Inferior parietal cortex (tissue), 1 donor: ENCODE data around the gene NUDT16L1.
A peak's percentile ranks its signal among the peaks of the same experiment; 100 is the strongest.

Experiments
- DNase-seq: peaks from one replicate; pipeline ENCODE4 v3.0.0-alpha.2; 2016; ENCODE audit errors: extremely low spot score

Gene NUDT16L1

DNA sequence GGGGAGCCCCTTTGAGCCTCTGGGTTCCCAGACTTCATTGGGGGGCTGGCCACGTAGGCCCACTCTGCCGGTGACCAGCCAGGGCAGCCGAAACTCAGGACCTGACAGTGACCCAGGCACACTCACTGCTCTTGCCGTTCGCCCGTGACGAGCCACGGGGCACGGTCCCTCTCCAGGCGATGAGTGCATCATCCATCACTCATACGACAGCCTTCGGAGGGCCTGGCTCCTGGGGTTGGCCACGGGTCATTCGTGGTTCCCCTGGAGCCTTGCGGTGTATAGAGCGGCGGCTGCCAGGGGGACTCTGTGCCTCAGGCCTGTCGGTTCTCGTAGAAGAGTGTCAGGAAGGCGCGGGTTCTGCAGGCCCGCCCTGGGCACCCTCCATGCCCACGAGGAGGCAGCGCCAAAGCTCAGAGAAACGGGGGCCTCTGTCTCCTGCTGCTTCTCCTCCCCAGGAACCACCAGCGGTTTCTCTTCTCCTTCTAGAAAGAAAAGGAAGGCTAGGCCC lies 11.2 kb upstream of the NUDT16L1 start:
- no peak for DNase-seq

DNA sequence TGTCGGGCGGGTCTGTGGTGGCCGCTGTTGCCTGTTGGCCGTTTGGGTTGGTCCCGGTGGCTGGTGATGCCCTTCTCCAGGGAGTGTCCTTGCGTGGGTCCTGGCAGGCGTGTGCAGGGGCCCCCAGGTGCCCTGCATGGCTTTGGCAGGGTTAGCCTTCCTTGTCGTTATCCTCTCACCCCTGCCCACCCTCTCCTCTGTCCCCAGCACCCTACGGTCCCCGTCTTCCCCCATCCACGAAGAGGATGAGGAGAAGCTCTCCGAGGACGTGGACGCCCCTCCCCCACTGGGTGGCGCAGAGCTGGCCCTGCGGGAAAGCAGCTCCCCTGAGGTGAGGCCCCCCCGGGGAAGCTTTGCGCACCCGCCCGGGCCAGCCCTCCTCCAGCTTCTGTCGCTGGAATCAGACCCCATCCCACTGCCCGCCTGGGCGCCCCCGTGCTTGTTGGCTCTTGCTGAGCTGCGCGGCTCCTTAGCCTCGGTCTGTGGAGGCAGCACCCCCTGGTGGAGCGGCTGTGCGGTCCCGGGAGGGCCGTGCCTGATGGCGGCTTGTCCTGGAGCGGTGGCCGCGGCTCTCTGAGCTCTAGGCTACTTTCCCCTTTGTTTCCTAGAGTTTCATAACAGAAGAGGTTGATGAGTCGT lies 10.6 kb upstream of the NUDT16L1 start:
- DNase-seq: peak; percentile 46

DNA sequence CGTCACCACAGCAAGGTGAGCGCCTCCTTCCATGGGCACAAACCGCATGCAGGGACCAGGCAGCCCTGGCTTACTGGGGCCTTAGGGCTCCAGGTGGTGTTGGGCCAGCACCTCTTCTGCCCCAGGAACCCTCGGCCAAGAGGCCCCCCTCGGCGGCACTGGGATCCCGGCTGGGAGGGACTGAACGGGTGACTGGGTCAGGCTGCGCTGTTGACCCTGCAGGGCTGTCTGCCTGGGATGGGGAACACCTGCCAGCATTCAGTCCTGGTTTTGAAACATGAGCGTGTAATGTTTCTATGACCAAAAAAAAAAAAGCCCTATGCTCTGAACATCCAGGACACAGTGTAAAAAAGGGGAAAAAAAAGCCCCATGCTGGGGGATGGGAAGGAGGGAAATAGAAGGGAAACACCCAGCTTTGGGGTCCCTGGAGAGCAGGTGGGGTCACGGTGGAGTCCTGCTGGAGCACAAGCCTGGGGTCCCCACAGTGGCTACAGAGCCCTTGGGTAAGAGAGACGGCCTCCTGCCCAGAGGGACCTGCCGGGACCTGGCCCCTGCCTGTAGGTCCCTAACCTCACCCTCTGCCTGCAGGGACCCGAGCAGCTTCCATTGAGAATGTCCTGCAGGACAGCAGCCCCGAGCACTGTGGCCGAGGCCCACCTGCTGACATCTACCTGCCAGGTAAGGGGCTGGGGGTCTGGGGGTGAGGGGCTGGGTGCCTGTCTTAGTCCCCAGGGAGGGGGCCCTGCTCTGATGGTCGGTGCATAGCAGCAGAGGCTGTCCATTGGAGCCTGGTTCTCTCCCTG lies 9.9 kb upstream of the NUDT16L1 start:
- no peak for DNase-seq

DNA sequence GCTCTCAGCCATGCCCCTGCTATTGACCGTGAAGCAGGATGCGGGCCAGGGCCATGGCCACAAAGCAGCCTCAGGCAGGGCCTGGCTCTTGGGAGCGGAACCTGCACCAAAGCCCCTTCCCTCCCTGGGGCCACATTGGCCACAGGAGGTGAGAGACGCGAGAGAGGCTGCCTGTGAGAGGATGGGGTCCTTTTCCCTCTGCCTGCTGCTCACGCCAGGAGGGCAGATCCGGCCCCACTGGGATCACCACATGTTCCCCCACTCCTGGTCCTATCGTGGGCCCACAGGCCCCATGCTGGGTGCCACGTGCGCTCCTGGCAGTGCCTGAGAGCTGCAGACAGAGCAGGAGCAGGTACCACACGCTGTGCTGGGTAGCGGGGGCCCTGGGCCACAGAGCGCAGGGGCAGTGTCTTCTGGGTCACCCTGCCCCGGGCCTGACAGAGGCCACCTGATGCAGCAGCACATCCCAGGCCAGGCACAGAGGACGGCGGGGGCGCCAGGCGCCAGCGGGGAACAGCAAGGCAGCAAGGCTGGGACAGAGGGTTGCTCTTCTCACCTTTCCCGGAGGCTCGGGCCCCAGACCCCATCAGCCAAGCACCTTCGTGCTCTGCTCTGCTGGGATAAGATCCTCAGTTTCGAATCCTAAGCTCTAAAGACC lies 9.2 kb upstream of the NUDT16L1 start:
- DNase-seq: no peak

DNA sequence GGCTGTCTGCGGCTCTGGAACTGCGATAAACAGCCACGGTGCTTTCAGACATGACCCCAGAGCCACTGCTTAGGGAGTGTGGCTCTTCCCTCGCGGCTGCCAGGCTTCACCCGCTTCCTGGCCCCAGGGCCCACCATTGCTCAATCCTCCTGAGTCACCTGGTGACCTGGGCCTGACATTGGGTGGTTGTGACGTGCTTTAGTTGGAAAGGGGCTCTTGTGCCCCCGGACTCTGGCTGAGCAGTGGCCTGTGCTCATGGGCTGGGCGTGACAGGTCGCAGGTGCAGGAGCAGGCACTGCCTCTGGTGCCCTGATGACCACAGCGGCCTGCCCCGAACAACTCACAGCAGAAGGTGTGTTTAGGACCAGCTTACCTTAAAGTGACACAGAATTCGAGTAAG lies 8.6 kb upstream of the NUDT16L1 start:
- no peak for DNase-seq

DNA sequence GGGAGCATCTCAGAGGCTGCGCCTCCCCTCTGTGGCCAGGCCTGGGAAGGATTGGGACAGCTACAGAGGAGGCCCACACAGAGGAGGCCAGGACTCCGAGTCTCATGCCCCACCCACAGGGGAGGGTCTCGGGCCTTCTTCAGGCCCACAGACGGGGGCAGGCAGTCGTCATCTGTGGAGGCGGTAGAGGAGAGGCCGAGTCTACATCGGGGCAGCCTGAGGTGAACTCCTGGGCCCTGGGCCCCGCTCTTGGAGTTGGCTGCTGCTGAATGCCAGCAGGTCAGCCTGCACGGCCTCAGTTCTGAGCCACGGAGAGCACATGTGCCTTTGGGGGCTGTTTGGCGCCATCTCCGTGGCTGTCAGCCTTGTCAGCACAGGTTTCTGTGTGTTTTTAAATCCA lies 8.1 kb upstream of the NUDT16L1 start:
- DNase-seq: no peak

DNA sequence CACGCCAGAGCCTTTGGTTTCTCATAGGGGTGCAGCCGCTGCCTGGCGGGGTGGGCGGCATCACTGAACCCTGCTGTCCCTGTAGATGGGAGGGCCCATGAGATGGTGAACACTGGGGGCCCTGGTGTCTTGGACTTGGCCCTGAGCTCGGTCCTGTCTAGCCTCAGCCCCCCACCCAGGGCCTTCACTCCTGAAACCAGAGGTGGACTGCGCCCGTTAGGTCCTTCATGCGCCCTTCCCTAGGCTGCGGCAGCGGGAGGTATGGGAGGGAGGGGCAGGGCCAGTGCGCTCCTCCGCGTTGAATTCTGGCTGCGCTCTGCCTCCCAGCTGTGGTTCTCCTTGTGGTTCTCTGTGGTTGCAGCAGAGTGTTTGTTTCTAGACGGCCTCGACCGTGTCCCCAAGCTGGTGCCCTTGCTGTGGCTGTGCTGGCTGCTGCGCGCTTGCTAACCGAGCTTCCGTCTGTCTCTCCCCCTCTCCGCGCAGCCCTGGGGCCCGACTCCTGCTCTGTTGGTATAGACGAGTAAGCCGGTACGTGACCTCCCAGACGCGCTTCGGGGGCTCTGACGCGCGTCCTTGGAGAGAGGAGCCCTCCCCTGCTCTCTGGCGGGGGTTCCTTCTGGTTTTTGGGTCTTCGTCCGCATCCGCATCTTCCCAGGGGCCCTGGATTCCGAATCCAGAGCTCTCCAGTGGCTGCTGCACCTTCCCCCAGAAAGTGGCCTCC lies 7.4 kb upstream of the NUDT16L1 start:
- DNase-seq: no peak

DNA sequence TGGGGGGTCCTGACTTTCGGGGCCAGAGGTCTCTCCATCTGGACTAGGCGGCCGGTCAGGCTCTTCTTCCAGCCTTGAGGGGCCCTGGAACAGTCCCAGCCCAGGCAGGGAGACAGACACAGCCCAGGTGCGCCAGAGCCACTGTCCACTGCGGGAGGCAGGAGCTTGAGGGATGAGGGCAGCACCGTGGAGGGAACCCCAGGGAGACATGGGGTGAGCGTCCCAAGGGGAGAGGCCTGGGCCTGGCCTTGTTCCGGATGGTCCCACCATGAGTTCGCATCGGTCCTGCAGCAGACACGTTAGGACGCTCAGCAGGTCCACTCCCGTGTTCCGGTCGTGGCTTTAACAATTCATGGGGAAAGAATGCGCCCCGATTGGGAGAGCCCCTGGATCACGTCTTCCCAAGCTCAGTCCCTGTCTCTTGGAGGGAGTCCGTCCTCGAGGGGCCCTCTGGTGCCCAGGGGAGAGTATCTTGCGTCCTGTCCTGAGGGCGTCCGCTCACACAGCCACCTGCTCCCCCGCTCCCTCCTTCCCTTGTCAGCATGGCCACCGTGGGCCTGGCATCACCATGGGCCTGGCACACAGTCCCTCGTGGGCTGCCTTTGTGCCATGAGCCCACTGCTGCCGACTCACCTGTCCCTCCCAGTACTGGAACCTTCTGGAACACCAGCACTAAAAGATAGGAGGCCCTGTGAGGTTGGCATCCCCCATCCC lies 6.7 kb upstream of the NUDT16L1 start:
- DNase-seq: no peak

DNA sequence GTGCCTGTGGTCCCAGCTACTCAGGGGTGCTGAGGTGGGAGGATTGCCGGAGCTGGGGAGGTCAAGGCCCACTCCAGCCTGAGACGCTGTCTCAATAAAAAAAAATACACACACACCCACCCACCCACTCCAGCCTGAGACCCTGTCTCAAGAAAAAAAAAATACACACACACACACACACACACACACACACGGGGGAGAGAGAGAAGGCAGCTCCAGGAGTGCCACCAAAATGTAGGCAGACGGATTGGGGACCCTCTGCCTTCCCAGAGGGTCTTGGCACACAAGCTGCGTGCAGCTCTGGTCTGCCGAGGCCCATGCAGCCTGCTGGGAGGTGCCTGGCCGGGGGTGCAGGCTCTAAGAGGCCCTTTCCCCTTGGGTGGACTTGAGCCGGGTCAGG lies 5.9 kb upstream of the NUDT16L1 start:
- no peak for DNase-seq

DNA sequence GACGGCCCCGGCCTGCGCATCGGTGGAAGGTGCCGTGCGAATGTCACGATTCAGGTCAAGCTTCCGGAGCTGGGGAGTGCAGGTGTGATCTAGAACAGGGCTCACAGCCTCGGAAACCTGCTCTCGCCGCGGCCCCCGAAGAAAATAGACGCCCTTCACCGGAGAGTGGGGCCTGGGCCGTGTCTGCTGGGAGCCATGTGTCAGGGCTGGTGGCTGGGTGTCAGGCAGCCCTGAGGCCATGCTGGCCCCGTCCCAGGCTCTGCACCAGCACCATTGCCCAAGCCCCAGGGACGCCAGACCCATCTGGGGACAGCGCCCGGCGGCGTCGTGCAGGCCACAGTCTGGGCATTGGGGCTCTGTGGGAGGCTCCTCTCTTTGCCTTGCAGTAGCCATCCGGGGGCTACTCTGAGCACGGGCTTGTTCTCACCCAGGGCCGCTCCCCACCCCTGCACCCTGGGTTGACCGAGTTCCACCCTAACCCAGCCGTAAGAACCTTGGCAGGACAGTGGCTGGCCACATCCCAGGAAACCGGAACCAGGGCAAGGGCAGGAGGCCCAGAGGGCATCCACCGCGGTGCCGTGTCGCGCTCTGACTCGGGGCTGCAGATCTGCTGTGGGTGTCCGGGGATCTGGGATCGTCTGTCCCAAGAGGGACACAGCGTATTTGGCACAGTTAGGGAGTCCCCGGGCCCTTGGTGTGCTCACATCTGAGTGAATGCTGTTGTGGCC lies 5.3 kb upstream of the NUDT16L1 start:
- no peak for DNase-seq

DNA sequence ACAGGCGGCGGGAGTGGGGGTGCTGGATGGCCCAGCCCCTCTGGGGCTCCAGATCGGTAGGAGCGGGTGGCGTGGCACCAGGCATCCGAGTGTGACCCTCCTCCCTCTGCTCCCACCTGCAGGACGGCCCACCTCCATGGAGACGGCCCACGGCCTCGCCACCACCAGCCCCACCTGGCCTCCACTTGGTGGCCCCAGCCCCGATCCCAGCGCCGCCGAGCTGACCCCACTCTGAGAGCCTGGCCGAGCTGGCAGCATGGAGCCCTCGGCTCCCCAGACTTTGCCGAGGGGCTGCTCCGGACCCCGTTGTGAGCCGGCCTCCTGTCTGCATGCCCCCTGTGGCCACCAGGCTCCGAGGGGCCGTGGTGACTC lies 4.7 kb upstream of the NUDT16L1 start:
- no peak for DNase-seq

DNA sequence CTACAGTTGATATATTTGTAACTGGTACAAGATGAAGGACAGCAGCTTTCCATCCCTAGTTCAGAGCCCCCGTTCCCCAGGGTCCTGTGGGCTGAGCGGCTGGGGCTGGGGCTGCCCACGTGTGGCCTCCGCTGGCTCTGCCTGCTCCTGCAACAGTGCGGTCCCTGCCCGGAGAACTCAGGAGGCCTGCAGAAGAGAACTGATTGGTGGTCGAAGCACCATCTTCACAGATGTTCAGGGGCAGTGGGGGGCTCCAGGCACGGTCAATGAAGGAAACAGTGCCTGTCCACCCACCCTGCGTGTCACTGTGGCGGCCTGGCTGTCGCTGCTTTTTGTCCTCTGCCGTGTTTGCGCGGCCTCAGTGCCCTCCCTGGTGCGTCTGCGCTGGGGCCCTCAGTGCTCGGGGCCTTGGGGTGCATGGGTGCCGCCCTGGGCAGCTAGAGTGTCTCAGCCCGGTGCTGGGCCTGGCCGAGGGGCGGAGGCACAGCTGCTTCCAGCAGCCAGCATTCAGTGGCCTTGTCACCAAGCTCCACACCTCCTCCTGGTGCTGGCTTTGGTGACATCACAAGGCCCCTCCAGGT lies 4.2 kb upstream of the NUDT16L1 start:
- DNase-seq: no peak

DNA sequence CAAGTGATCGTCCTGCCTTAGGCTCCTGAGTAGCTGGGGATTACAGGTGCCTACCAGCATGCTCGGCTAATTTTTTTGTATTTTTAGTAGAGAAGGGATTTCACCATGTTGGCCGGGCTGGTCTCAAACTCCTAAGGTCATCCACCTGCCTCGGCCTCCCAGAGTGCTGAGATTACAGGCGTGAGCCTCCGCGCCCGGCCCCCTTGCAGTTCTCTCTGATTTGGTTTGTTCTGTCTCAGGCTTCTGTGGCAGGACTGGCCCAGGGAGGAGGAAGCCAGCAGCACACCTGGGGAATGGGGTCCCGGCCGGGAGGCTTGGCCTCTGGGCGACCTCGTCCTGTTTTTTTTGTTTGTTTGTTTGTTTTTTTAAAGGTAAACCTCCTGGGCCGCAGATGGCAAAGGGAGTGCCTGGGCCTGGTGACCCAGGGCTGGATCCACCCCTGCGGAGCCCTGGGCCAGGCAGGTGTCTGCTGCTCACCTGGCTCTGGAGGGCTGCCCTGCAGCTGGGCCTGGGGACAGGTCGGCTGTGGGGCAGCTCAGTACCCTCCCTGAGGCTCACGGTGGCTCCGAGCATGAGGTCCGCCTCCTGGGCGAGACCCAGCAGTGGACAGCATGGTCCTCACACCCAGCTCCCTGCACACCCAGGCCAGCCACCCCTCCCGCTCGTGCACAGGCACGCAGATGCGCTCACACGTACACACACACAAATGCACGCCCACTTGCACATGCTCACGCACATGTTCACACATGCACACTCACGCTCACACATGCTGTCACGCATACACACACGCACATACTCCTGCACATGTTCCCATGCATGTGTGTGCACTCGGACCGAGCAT lies 3.3 kb upstream of the NUDT16L1 start:
- no peak for DNase-seq

DNA sequence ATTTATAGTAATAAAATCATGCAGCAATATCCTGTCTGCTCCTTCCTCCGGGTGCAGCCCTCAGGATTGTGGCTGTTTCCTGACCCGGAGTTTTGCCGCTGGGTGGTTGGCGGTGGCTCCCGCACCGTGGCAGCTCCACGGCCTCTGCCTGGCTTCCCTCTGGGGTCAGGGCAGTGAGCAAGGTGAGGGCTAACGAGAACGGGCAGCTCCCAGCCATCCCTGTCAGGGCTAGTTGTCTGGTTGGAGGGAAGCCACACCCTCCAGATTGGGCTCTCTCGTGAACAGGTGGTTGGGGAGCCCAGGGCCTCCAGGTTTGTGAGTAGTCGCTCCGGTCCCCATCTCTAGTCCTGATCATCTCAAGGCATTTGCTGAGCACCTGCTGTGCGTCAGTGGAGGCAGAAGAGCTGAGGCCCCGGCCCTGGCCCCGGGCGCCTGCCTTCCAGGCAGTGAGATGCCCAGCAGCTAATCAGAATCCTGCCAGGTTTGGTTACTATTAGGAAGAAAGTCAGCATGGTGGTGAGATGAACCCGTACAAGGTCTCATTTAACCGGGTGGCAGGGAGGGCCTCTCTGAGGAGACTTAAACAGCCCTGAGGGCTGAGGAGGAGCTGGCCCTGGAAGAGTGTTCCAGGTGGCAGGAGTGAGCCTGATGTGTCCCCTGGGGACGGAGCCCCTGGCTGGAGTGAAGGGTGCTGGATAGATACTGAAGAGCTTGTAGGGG lies 2.3 kb upstream of the NUDT16L1 start:
- DNase-seq: no peak

DNA sequence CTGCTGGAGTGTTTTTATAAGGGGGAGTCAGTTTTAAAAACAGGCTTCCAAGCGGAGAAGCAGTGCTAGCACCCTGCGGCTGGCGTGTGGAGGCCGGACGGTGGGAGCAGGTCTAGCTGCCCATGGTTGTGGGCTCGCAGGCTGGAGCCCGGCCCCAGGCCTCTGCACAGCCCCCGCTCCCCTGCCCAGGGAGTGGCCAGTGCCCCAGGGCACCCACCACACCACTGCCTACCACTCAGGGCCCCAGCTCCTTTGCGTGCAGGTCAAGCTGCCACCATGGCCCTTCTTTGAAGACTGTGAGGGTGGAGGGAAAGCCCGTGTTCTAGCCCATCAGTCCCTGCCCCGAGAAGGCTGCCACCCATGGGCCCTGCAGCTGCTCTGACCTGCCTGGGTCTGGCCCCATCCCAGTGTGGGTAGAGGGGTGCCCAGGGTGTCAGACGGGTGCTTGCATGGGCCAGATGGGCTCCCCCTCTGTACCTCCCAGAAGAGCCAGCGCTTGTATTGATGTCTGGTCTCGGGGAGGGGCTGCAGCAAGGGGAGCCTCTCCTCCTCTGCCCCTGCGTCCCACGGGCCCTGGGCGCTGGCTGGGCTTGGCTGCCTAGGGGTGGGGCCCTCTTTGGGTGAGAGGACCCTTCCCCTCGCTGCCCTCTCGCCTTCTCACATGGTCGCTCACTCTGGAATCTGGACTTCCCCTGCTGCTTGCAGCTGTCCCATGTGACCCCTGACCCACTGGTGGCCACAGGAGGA lies 1.5 kb upstream of the NUDT16L1 start:
- DNase-seq: no peak

DNA sequence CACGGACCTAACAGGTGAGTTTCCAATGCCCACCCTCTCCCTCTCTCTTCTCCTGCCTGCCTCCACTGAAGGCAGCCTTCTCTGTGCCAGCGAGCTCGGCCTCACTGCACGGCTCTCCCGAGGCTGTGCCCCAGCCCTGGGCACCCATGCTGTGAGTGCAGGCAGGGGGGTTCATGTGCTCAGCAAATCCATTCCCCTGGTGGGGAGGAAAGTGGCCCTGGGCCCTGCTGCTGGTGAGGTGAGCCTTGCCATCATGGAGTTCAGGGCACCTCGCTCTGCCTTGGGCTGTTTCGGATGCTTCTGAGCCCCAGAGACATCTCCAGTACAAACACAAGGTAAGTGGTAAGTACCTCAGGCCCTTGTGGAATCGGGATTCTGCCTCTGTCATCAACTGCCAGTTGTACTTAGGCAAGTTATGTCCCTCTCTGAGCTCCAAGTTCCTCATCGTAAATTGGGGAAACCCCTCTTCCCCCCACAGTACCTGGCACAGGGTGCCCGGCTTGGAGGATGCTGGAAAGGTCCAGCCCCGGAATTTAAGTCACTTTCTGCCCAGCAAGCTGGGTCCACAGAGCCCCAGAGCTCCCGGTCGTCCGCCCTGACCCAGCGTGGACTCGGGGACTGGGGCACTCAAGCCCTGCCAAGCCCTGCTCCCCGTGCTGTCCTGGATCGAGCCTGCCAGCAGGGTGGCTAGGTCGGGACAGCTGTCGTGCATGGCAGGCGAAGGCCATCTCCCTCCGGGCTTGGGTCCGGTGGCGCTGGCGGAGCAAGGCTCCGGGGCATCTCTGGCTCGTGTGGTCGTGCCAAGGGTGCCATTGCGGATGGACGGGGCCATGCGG lies 684 bp upstream of the NUDT16L1 start:
- no peak for DNase-seq

DNA sequence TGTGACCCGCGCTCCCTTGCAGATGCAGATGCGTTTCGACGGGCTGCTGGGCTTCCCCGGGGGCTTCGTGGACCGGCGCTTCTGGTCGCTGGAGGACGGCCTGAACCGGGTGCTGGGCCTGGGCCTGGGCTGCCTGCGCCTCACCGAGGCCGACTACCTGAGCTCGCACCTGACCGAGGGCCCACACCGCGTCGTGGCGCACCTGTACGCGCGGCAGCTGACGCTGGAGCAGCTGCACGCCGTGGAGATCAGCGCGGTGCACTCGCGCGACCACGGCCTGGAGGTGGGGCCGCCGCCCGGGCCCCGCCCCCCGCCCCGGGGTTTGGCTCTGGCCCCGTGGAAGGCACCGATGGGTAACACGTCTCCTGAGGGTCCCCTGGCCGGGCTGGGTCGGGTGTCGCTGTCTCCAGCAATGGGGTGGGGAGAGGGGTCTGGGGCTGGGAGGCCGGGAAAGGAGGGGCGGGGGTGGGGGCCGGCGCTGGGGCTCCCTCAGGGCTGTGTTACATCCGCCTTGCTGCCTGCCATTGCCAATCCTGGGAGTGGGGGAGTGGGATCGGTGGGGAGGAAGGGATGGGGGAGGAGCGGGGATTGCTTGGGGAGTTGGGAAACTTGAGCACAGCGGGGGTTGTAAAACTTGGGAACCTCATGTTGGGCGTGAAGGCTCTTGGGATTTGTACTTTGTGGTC lies 737 bp downstream of the NUDT16L1 start:
- DNase-seq: no peak
